ENCODE results near the gene HSPBAP1.

GRCh38 chr3:122705379-122705778 lies 88.3 kb downstream of the HSPBAP1 start:
- no peak for TF ChIP-seq CTCF (IDR thresholded peaks at IDR 0.05)
- TF ChIP-seq EP300 (IDR thresholded peaks at IDR 0.05): no peak
- no peak for TF ChIP-seq POLR2A (IDR thresholded peaks at IDR 0.05)
- no peak for TF ChIP-seq POLR2AphosphoS5 (IDR thresholded peaks at IDR 0.05)

Measured in sigmoid colon (tissue), 4 donors.